Measurements from ENCODE around the gene KRT86. TPM values are rescaled to one million over a fixed set of nuclear protein-coding genes. Genes with fewer than 3 reads are reported as not detected.
A peak's percentile ranks its signal among the peaks of the same experiment; 100 is the strongest.

Gene KRT86
- total RNA-seq, 1 donor from 2014 or later, result 2.2 TPM

GRCh38 chr12:52270541-52271070 lies 3.8 kb upstream of the KRT86 start:
- TF ChIP-seq CTCF (conservative IDR thresholded peaks at IDR 0.05; ENCODE audit: low read depth, low read length), result no peak
- DNase-seq (ENCODE audit: low read depth), result no peak

GRCh38 chr12:52271158-52271557 lies 3.3 kb upstream of the KRT86 start:
- peak; percentile 63 for DNase-seq (ENCODE audit: low read depth)
- H3K4me3 ChIP-seq (ENCODE audit: low read depth, low read length), result no peak overlapping the region
- TF ChIP-seq CTCF (conservative IDR thresholded peaks at IDR 0.05; ENCODE audit: low read depth, low read length), result no peak

More at GRCh38 chr12:52270541-52271070, 3.8 kb upstream of the KRT86 start:
- no peak overlapping the region for H3K4me3 ChIP-seq (ENCODE audit: low read depth, low read length)

GRCh38 chr12:52275686-52276085 lies 1.2 kb downstream of the KRT86 start:
- TF ChIP-seq CTCF (conservative IDR thresholded peaks at IDR 0.05; ENCODE audit: low read depth, low read length), result no peak
- no peak overlapping the region for H3K4me3 ChIP-seq (ENCODE audit: low read depth, low read length)
- no peak for DNase-seq (ENCODE audit: low read depth)

GRCh38 chr12:52277486-52278245 lies 3.2 kb downstream of the KRT86 start:
- no peak for DNase-seq (ENCODE audit: low read depth)
- H3K4me3 ChIP-seq (ENCODE audit: low read depth, low read length), result no peak overlapping the region
- TF ChIP-seq CTCF (conservative IDR thresholded peaks at IDR 0.05; ENCODE audit: low read depth, low read length), result no peak

- peak overlapping the region; percentile 0 for H3K4me3 ChIP-seq (ENCODE audit: low read depth, low read length)
- TF ChIP-seq CTCF (conservative IDR thresholded peaks at IDR 0.05; ENCODE audit: low read depth, low read length), result peak; percentile 94
- no peak for DNase-seq (ENCODE audit: low read depth)
Observed at GRCh38 chr12:52278575-52279421, 4.4 kb downstream of the KRT86 start.

GRCh38 chr12:52279422-52280318 lies 5.2 kb downstream of the KRT86 start:
- no peak overlapping the region for H3K4me3 ChIP-seq (ENCODE audit: low read depth, low read length)
- TF ChIP-seq CTCF (conservative IDR thresholded peaks at IDR 0.05; ENCODE audit: low read depth, low read length), result no peak
- DNase-seq (ENCODE audit: low read depth), result peak; percentile 80
